ENCODE measurements around the gene NTSR1. TPM values are rescaled to one million over a fixed set of nuclear protein-coding genes. Genes with fewer than 3 reads are reported as not detected.

NTSR1 gene
- total and polyA plus RNA-seq, 7 donors: 0.60 to 54.0 (median 8.8) TPM; not detected in 1

DNA sequence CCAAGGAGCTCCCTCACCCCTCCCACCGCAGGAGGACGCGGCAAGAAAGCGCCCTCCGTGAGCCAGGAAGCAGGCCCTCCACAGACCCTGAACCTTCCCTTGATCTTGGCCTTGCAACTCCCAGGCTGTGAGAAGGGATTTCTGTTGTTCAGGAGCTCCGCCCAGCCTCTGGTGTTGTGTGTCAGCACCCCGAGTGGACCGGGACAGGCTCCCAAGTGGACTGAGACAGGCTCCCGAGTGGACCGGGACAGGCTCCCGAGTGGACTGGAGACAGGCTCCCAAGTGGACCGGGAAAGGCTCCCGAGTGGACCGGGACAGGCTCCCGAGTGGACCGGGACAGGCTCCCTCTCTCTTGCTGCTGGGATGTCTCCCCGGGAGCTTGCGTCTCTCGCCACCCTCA lies 9.3 kb upstream of the NTSR1 start:
- no peak overlapping the region for H3K27ac ChIP-seq
- H3K4me1 ChIP-seq: peaks cover 0 to 18% (median 16%) of the 10 kb centered on the region in 4 donors
- DNase-seq: no peak
- intact Hi-C loops (cut with DNase I): no loop called here
- H3K9me3 ChIP-seq: no peaks in the 10 kb centered on the region
- WGBS, 2 donors: 93% methylated on average over 19 of the region's 19 CpGs
- no peaks in the 10 kb centered on the region for H3K27me3 ChIP-seq
- H3K36me3 ChIP-seq: no peaks in the 10 kb centered on the region
- TF ChIP-seq, protein P1, sequence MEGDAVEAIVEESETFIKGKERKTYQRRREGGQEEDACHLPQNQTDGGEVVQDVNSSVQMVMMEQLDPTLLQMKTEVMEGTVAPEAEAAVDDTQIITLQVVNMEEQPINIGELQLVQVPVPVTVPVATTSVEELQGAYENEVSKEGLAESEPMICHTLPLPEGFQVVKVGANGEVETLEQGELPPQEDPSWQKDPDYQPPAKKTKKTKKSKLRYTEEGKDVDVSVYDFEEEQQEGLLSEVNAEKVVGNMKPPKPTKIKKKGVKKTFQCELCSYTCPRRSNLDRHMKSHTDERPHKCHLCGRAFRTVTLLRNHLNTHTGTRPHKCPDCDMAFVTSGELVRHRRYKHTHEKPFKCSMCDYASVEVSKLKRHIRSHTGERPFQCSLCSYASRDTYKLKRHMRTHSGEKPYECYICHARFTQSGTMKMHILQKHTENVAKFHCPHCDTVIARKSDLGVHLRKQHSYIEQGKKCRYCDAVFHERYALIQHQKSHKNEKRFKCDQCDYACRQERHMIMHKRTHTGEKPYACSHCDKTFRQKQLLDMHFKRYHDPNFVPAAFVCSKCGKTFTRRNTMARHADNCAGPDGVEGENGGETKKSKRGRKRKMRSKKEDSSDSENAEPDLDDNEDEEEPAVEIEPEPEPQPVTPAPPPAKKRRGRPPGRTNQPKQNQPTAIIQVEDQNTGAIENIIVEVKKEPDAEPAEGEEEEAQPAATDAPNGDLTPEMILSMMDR (IDR thresholded peaks at IDR 0.05): no peak
- TF ChIP-seq POLR2AphosphoS5 (IDR thresholded peaks at IDR 0.05) (no peak), EP300 (IDR thresholded peaks at IDR 0.05) (no peak), POLR2A (IDR thresholded peaks at IDR 0.05) (no peak)
- no peak overlapping the region for H3K4me3 ChIP-seq

DNA sequence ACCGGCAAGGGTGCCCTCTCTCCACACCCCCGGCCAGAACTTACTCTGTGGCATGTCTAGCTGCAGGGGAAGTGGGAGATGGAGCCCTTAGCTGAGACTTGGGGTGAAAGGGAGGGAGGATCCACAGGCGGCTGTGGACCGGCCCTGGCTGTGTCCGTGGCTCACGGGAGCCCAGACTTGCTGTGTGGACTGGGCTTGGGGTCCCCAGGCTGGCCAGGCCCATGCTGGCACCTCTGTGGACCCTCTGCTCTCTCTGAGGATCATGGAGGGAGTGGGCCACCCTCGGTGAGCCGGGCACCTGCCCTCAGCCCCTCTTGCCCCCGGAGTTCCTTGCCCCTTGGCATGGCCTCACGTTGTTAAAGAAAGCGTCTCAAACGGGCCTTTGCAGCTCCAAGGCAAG lies 8.9 kb upstream of the NTSR1 start:
- no peaks in the 10 kb centered on the region for H3K36me3 ChIP-seq
- H3K27me3 ChIP-seq: no peaks in the 10 kb centered on the region
- H3K27ac ChIP-seq: no peak overlapping the region
- no peak overlapping the region for H3K4me3 ChIP-seq
- TF ChIP-seq POLR2AphosphoS5 (IDR thresholded peaks at IDR 0.05) (no peak), EP300 (IDR thresholded peaks at IDR 0.05) (no peak), POLR2A (IDR thresholded peaks at IDR 0.05) (no peak)
- TF ChIP-seq, protein P1 (IDR thresholded peaks at IDR 0.05): no peak
- no peak for DNase-seq
- intact Hi-C loops (cut with DNase I): no loop called here
- H3K9me3 ChIP-seq: no peaks in the 10 kb centered on the region
- 85 to 91% methylated on average over 12 of the region's 12 CpGs for WGBS, 2 donors
- H3K4me1 ChIP-seq: peaks cover 1 to 23% (median 20%) of the 10 kb centered on the region in 4 donors

DNA sequence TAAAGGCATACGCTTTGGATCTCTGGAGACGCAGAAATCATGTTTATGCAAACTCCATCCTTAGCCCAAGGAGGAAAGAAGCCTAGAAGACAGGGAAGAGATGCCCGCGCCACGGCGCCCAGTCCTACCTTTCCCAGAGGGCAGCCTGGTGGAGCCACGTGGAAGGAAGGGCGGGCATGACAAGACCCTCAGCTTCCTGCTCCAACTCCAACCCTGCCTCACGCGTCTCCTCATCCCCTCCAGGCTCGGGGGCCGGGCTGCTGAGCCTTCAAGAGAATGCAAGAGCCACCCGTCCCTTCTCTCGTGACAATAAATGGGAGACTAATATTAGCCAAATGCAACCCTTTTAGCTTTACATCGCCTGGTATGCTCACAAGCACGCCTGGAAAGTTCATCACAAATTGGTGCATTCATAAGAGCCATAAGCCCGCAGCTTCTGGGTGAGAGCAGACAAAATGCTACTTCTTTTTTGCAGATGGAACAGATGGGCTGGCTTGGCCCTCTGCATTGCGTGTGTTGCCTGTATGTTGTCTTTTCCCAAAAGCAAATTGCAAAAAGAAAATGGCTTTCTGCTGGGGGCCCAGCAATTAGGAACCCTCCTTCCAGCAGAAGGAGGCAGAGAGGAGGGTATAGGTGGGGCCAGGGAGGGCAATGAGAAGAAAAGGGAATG lies 8.2 kb upstream of the NTSR1 start:
- WGBS, 2 donors: 91 to 92% methylated on average over 18 of the region's 18 CpGs
- Histone ChIP-seq H3K4me1 (peaks cover 4 to 29% (median 27%) of the 10 kb centered on the region in 4 donors), H3K4me3 (no peak overlapping the region), H3K9me3 (no peaks in the 10 kb centered on the region), H3K27ac (no peak overlapping the region), H3K27me3 (no peaks in the 10 kb centered on the region), H3K36me3 (no peaks in the 10 kb centered on the region)
- intact Hi-C loops (cut with DNase I): no loop called here
- TF ChIP-seq, protein P1 (IDR thresholded peaks at IDR 0.05): no peak
- TF ChIP-seq POLR2A (IDR thresholded peaks at IDR 0.05) (no peak), EP300 (IDR thresholded peaks at IDR 0.05) (no peak), POLR2AphosphoS5 (IDR thresholded peaks at IDR 0.05) (no peak)
- no peak for DNase-seq

DNA sequence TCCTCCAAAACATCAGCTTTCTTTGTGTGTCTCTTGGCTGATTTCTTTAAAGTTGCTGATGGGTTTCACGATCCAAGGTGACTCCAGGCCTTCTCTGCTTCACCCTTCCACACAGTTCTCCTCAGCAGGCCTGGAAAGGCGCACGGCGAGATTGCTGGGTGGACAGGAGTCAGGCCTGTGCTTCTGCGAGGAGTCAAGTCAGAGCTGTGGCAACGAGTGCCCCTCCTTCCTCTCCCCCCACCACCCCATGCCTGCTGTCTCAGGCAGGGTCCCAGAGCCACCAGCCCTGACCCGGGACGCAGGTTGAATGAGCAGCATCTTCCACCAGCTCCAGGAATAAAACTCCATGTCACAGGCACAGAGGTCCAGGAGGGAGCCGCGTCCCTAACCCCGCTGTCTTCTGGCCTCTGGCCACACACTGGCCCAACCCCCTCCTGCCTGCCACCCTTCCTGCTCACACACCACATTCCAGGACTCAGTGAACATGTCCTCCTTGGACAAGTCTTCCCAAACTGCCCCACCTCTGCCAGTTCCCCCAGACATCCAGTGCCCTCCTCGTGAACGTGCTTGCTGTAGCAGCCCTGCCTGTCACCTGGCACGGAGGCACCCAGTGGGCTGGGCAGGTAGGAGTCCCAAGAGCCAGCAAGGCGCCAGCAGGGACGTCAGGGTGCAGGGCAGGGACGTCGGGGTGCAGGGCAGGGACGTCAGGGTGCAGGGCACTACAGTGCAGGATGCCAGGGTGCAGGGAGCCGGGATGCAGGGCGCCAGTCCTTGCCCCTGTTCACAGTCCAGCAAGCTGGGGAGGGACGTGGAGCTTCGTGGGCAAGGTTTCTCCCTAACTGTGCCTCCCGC lies 7.2 kb upstream of the NTSR1 start:
- peaks cover 4 to 32% (median 27%) of the 10 kb centered on the region in 4 donors for H3K4me1 ChIP-seq
- 80 to 85% methylated on average over 24 of the region's 24 CpGs for WGBS, 2 donors
- intact Hi-C loops (cut with DNase I): loop anchor here (2.0 kb wide), 1 partner anchor 33 kb away; no protein-coding TSS in a partner anchor
- TF ChIP-seq POLR2A (IDR thresholded peaks at IDR 0.05): no peak
- TF ChIP-seq EP300 (IDR thresholded peaks at IDR 0.05): no peak
- TF ChIP-seq, protein P1 (IDR thresholded peaks at IDR 0.05): no peak
- no peak for TF ChIP-seq POLR2AphosphoS5 (IDR thresholded peaks at IDR 0.05)
- no peak overlapping the region for H3K4me3 ChIP-seq
- H3K27me3 ChIP-seq: no peaks in the 10 kb centered on the region
- H3K36me3 ChIP-seq: no peaks in the 10 kb centered on the region
- no peak overlapping the region for H3K27ac ChIP-seq
- no peaks in the 10 kb centered on the region for H3K9me3 ChIP-seq
- DNase-seq: no peak

Data from sigmoid colon (tissue), 7 donors.